ENCODE measurements around the gene LMF2. TPM values are rescaled to one million over a fixed set of nuclear protein-coding genes. Genes with fewer than 3 reads are reported as not detected.
A peak's percentile ranks its signal among the peaks of the same experiment; 100 is the strongest.

Gene LMF2
- polyA plus RNA-seq, 3 donors, result 15.0 to 145 (median 16.6) TPM

DNA sequence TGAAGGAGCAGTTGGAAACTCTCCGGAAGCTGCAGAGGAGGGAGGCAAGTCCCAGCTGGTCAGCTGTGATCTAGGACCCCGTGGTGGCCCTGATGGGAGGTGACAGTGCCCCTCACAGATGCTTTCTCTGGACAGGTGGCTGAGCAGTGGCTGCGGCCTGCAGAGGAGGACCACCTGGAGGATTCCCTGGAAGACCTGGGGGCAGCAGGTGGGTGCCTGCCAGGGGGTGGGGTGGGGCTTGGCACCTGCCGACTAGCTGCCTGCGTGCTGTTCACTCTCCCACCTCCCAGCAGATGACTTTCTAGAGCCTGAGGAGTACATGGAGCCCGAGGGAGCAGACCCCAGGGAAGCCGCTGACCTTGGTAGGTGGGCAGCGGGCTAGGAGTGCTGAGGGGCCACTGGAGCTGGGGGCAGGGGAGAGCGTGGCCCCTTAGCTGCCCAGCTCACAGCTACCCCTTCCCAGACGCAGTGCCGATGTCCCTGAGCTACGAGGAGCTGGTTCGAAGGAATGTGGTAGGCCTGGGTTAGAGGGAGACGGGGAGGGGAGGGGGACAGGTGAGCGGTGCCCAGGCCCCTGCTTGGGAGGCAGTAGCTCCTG lies 14.8 kb upstream of the LMF2 start:
- Mint-ChIP-seq H3K9me3 (peaks cover 0 to 1% (median 0%) of the 10 kb centered on the region in 7 donors), H3K4me3 (no peak overlapping the region), H3K27ac (peak overlapping the region in 2 of 7 donors; percentile 40 to 46), H3K36me3 (peaks cover 31 to 65% of the 10 kb centered on the region in 2 donors), H3K4me1 (peaks cover 16% of the 10 kb centered on the region), H3K27me3 (ENCODE audit: low read depth in 3 of 3) (peaks cover 0 to under 1% (median 0%) of the 10 kb centered on the region in 3 donors)
- no peak for DNase-seq
- Histone ChIP-seq H3K27ac (ENCODE audit: low read depth in 1 of 2, low read length in 2 of 2) (no peak overlapping the region), H3K27me3 (ENCODE audit: control insufficient read depth in 2 of 2, insufficient read depth in 2 of 2, low read length in 2 of 2) (no peaks in the 10 kb centered on the region), H3K4me1 (ENCODE audit: control insufficient read depth in 1 of 2, insufficient read depth in 2 of 2, low read length in 2 of 2) (peaks cover 19 to 36% of the 10 kb centered on the region in 2 donors), H3K36me3 (replicated peaks in 1 of 2; ENCODE audit: control insufficient read depth in 1 of 2, insufficient read depth in 2 of 2, low read length in 2 of 2) (peaks cover 54 to 66% of the 10 kb centered on the region in 2 donors), H3K79me2 (ENCODE audit: insufficient read depth, low read length) (peaks cover 31% of the 10 kb centered on the region), H3K4me3 (replicated peaks in 1 of 3; ENCODE audit: low read depth in 2 of 3, low read length in 3 of 3) (no peak overlapping the region), H2AFZ (ENCODE audit: insufficient read depth, low read depth, low read length, poor library complexity, severe bottlenecking) (no peak overlapping the region), H3K4me2 (replicated peaks; ENCODE audit: extremely low read depth, low read length, poor library complexity, severe bottlenecking) (no peak overlapping the region), H4K20me1 (ENCODE audit: insufficient read depth, low read length) (peaks cover 62% of the 10 kb centered on the region), H3K9me3 (replicated peaks in 1 of 2; ENCODE audit: control insufficient read depth in 1 of 2, insufficient read depth in 1 of 2, low read length in 2 of 2) (no peaks in the 10 kb centered on the region), H3K9ac (ENCODE audit: insufficient read depth, low read length, poor library complexity, severe bottlenecking) (no peak overlapping the region)
- intact Hi-C loops (cut with micrococcal nuclease), result no loop called here
- TF ChIP-seq, protein P1, sequence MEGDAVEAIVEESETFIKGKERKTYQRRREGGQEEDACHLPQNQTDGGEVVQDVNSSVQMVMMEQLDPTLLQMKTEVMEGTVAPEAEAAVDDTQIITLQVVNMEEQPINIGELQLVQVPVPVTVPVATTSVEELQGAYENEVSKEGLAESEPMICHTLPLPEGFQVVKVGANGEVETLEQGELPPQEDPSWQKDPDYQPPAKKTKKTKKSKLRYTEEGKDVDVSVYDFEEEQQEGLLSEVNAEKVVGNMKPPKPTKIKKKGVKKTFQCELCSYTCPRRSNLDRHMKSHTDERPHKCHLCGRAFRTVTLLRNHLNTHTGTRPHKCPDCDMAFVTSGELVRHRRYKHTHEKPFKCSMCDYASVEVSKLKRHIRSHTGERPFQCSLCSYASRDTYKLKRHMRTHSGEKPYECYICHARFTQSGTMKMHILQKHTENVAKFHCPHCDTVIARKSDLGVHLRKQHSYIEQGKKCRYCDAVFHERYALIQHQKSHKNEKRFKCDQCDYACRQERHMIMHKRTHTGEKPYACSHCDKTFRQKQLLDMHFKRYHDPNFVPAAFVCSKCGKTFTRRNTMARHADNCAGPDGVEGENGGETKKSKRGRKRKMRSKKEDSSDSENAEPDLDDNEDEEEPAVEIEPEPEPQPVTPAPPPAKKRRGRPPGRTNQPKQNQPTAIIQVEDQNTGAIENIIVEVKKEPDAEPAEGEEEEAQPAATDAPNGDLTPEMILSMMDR (IDR thresholded peaks at IDR 0.05), result no peak
- WGBS (ENCODE audit: insufficient coverage), result 97% methylated on average over 3 of the region's 15 CpGs

DNA sequence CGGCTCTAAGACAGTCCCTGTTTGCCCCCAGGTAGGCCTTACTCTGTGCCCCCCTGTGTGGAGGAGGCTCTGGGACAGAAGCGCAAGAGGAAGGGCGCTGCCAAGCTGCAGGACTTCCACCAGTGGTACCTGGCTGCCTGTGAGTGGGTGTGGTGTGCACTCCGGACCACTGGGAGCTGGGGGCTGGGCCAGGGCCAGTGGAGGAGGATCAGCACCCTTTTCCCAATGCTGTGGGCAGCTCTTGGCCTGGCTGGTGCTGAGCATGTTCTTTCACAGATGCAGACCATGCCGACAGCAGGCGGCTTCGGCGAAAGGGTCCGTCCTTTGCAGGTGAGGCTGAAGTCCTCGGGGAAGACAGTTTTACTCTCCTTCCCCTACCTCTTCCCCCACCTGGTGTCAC lies 14.2 kb upstream of the LMF2 start:
- Histone ChIP-seq H4K20me1 (ENCODE audit: insufficient read depth, low read length) (peaks cover 56% of the 10 kb centered on the region), H2AFZ (ENCODE audit: insufficient read depth, low read depth, low read length, poor library complexity, severe bottlenecking) (no peak overlapping the region), H3K4me3 (replicated peaks in 1 of 3; ENCODE audit: low read depth in 2 of 3, low read length in 3 of 3) (no peak overlapping the region), H3K9me3 (replicated peaks in 1 of 2; ENCODE audit: control insufficient read depth in 1 of 2, insufficient read depth in 1 of 2, low read length in 2 of 2) (no peaks in the 10 kb centered on the region), H3K27me3 (ENCODE audit: control insufficient read depth in 2 of 2, insufficient read depth in 2 of 2, low read length in 2 of 2) (no peaks in the 10 kb centered on the region), H3K79me2 (ENCODE audit: insufficient read depth, low read length) (peaks cover 28% of the 10 kb centered on the region), H3K9ac (ENCODE audit: insufficient read depth, low read length, poor library complexity, severe bottlenecking) (no peak overlapping the region), H3K4me1 (ENCODE audit: control insufficient read depth in 1 of 2, insufficient read depth in 2 of 2, low read length in 2 of 2) (peaks cover 15 to 30% of the 10 kb centered on the region in 2 donors), H3K4me2 (replicated peaks; ENCODE audit: extremely low read depth, low read length, poor library complexity, severe bottlenecking) (no peak overlapping the region), H3K36me3 (replicated peaks in 1 of 2; ENCODE audit: control insufficient read depth in 1 of 2, insufficient read depth in 2 of 2, low read length in 2 of 2) (peaks cover 53 to 71% of the 10 kb centered on the region in 2 donors), H3K27ac (ENCODE audit: low read depth in 1 of 2, low read length in 2 of 2) (no peak overlapping the region)
- Mint-ChIP-seq H3K27ac (no peak overlapping the region), H3K4me3 (no peak overlapping the region), H3K27me3 (ENCODE audit: low read depth in 3 of 3) (peaks cover 0 to 2% (median 0%) of the 10 kb centered on the region in 3 donors), H3K36me3 (peaks cover 30 to 67% of the 10 kb centered on the region in 2 donors), H3K9me3 (peaks cover 0 to 1% (median 0%) of the 10 kb centered on the region in 7 donors), H3K4me1 (peaks cover 10% of the 10 kb centered on the region)
- intact Hi-C loops (cut with micrococcal nuclease), result no loop called here
- DNase-seq, result no peak
- TF ChIP-seq, protein P1 (IDR thresholded peaks at IDR 0.05), result no peak
- 92% methylated on average over 10 of the region's 10 CpGs for WGBS (ENCODE audit: insufficient coverage)
